ENCODE results near the gene VAT1L. TPM values are rescaled to one million over a fixed set of nuclear protein-coding genes. Genes with fewer than 3 reads are reported as not detected.

Gene VAT1L
- total RNA-seq, 2 experiments from 2014 or later = not detected

- Mint-ChIP-seq H3K4me3 (no peak overlapping the region), H3K27me3 (no peaks in the 10 kb centered on the region), H3K27ac (no peak overlapping the region), H3K36me3 (no peaks in the 10 kb centered on the region), H3K9me3 (no peaks in the 10 kb centered on the region), H3K4me1 (no peaks in the 10 kb centered on the region)
- DNase-seq = no peak
- POLR2A ChIA-PET = no interaction called here
- no peak for ATAC-seq (ENCODE audit: low read depth)
Observed at GRCh38 chr16:77877712-77878347, 89.5 kb downstream of the VAT1L start.

GRCh38 chr16:77881355-77882030 lies 93.1 kb downstream of the VAT1L start:
- no peak for ATAC-seq (ENCODE audit: low read depth)
- no peak overlapping the region for H3K27ac Mint-ChIP-seq
- POLR2A ChIA-PET = no interaction called here

GRCh38 chr16:77882358-77882757 lies 94.0 kb downstream of the VAT1L start:
- Mint-ChIP-seq H3K36me3 (no peaks in the 10 kb centered on the region), H3K27ac (no peak overlapping the region), H3K9me3 (no peaks in the 10 kb centered on the region), H3K27me3 (peaks cover 2% of the 10 kb centered on the region), H3K4me1 (no peaks in the 10 kb centered on the region), H3K4me3 (no peak overlapping the region)
- no peak for DNase-seq
- POLR2A ChIA-PET = no interaction called here
- ATAC-seq (ENCODE audit: low read depth) = no peak

More at GRCh38 chr16:77881355-77882030, 93.1 kb downstream of the VAT1L start:
- no peaks in the 10 kb centered on the region for H3K27me3 Mint-ChIP-seq
- no peaks in the 10 kb centered on the region for H3K36me3 Mint-ChIP-seq
- H3K9me3 Mint-ChIP-seq = no peaks in the 10 kb centered on the region
- no peak overlapping the region for H3K4me3 Mint-ChIP-seq
- no peaks in the 10 kb centered on the region for H3K4me1 Mint-ChIP-seq
- DNase-seq = no peak

- ATAC-seq (ENCODE audit: low read depth) (no peak), DNase-seq (no peak)
- Mint-ChIP-seq H3K4me1 (no peaks in the 10 kb centered on the region), H3K27me3 (peaks cover 2% of the 10 kb centered on the region), H3K4me3 (no peak overlapping the region), H3K27ac (no peak overlapping the region), H3K9me3 (no peaks in the 10 kb centered on the region), H3K36me3 (no peaks in the 10 kb centered on the region)
- POLR2A ChIA-PET = no interaction called here
Observed at GRCh38 chr16:77885571-77886295, 97.4 kb downstream of the VAT1L start.

GRCh38 chr16:77888871-77889270 lies 100.5 kb downstream of the VAT1L start:
- H3K36me3 Mint-ChIP-seq = no peaks in the 10 kb centered on the region
- DNase-seq = no peak
- no peak overlapping the region for H3K4me3 Mint-ChIP-seq
- no peak overlapping the region for H3K27ac Mint-ChIP-seq
- peaks cover 2% of the 10 kb centered on the region for H3K27me3 Mint-ChIP-seq
- ATAC-seq (ENCODE audit: low read depth) = no peak
- H3K4me1 Mint-ChIP-seq = no peaks in the 10 kb centered on the region
- no peaks in the 10 kb centered on the region for H3K9me3 Mint-ChIP-seq
- POLR2A ChIA-PET = no interaction called here

GRCh38 chr16:77890075-77890474 lies 101.7 kb downstream of the VAT1L start:
- Mint-ChIP-seq H3K9me3 (no peaks in the 10 kb centered on the region), H3K36me3 (no peaks in the 10 kb centered on the region), H3K27ac (no peak overlapping the region), H3K27me3 (peaks cover 2% of the 10 kb centered on the region), H3K4me1 (no peaks in the 10 kb centered on the region), H3K4me3 (no peak overlapping the region)
- ATAC-seq (ENCODE audit: low read depth) (no peak), DNase-seq (no peak)
- POLR2A ChIA-PET = no interaction called here

- ATAC-seq (ENCODE audit: low read depth) (no peak), DNase-seq (no peak)
- POLR2A ChIA-PET = no interaction called here
- Mint-ChIP-seq H3K27ac (no peak overlapping the region), H3K27me3 (no peaks in the 10 kb centered on the region), H3K4me3 (no peak overlapping the region), H3K36me3 (no peaks in the 10 kb centered on the region), H3K9me3 (no peaks in the 10 kb centered on the region), H3K4me1 (no peaks in the 10 kb centered on the region)
Observed at GRCh38 chr16:77894162-77894561, 105.8 kb downstream of the VAT1L start.

GRCh38 chr16:77895962-77896361 lies 107.6 kb downstream of the VAT1L start:
- Mint-ChIP-seq H3K4me3 (no peak overlapping the region), H3K27me3 (no peaks in the 10 kb centered on the region), H3K36me3 (no peaks in the 10 kb centered on the region), H3K27ac (no peak overlapping the region), H3K4me1 (no peaks in the 10 kb centered on the region), H3K9me3 (no peaks in the 10 kb centered on the region)
- ATAC-seq (ENCODE audit: low read depth) (no peak), DNase-seq (no peak)
- POLR2A ChIA-PET = no interaction called here

- Mint-ChIP-seq H3K4me3 (no peak overlapping the region), H3K27ac (no peak overlapping the region), H3K9me3 (no peaks in the 10 kb centered on the region), H3K27me3 (no peaks in the 10 kb centered on the region), H3K36me3 (no peaks in the 10 kb centered on the region), H3K4me1 (no peaks in the 10 kb centered on the region)
- ATAC-seq (ENCODE audit: low read depth) (no peak), DNase-seq (no peak)
- POLR2A ChIA-PET = no interaction called here
Observed at GRCh38 chr16:77896415-77897128, 108.2 kb downstream of the VAT1L start.

GRCh38 chr16:77897129-77897437 lies 108.7 kb downstream of the VAT1L start:
- Mint-ChIP-seq H3K9me3 (no peaks in the 10 kb centered on the region), H3K4me3 (no peak overlapping the region), H3K36me3 (no peaks in the 10 kb centered on the region), H3K4me1 (no peaks in the 10 kb centered on the region), H3K27ac (no peak overlapping the region), H3K27me3 (no peaks in the 10 kb centered on the region)
- POLR2A ChIA-PET = no interaction called here
- no peak for ATAC-seq (ENCODE audit: low read depth)
- DNase-seq = no peak

- DNase-seq (no peak), ATAC-seq (ENCODE audit: low read depth) (no peak)
- Mint-ChIP-seq H3K27me3 (no peaks in the 10 kb centered on the region), H3K4me3 (no peak overlapping the region), H3K9me3 (no peaks in the 10 kb centered on the region), H3K4me1 (no peaks in the 10 kb centered on the region), H3K36me3 (no peaks in the 10 kb centered on the region), H3K27ac (no peak overlapping the region)
- POLR2A ChIA-PET = no interaction called here
Observed at GRCh38 chr16:77897831-77898605, 109.7 kb downstream of the VAT1L start.

GRCh38 chr16:77898671-77899211 lies 110.4 kb downstream of the VAT1L start:
- POLR2A ChIA-PET = no interaction called here
- no peaks in the 10 kb centered on the region for H3K9me3 Mint-ChIP-seq
- H3K4me1 Mint-ChIP-seq = no peaks in the 10 kb centered on the region
- no peaks in the 10 kb centered on the region for H3K36me3 Mint-ChIP-seq
- no peak for DNase-seq
- H3K4me3 Mint-ChIP-seq = no peak overlapping the region
- no peak for ATAC-seq (ENCODE audit: low read depth)
- no peaks in the 10 kb centered on the region for H3K27me3 Mint-ChIP-seq
- H3K27ac Mint-ChIP-seq = no peak overlapping the region

GRCh38 chr16:77899416-77899815 lies 111.1 kb downstream of the VAT1L start:
- no peaks in the 10 kb centered on the region for H3K36me3 Mint-ChIP-seq
- H3K4me1 Mint-ChIP-seq = no peaks in the 10 kb centered on the region
- H3K4me3 Mint-ChIP-seq = no peak overlapping the region
- POLR2A ChIA-PET = no interaction called here
- H3K9me3 Mint-ChIP-seq = no peaks in the 10 kb centered on the region
- H3K27ac Mint-ChIP-seq = no peak overlapping the region
- ATAC-seq (ENCODE audit: low read depth) (no peak), DNase-seq (no peak)
- no peaks in the 10 kb centered on the region for H3K27me3 Mint-ChIP-seq
